DMS53 (cell line): ENCODE data around the gene BCAS3.
"Not testable (repeated sequence)": the region's sequence is repeated elsewhere in the genome, so short reads cannot be mapped to it uniquely, and the experiment has no call there.

Experiments
- DNase-seq: peaks from one replicate; lab custom pipeline; 2025; lab: John Stamatoyannopoulos, UW

Gene BCAS3

GRCh38 chr17:61338000-61338798 is 660.5 kb downstream of the BCAS3 start:
- DNase-seq, result peak; percentile 36

- no peak for DNase-seq
Measured at GRCh38 chr17:61338874-61339478, 661.3 kb downstream of the BCAS3 start.

- DNase-seq, result no peak
Measured at GRCh38 chr17:61340431-61341209, 663.0 kb downstream of the BCAS3 start.

- no peak for DNase-seq
Measured at GRCh38 chr17:61343576-61343975, 665.9 kb downstream of the BCAS3 start.

- DNase-seq, result no peak
Measured at GRCh38 chr17:61345061-61345460, 667.4 kb downstream of the BCAS3 start.

- no peak for DNase-seq
Measured at GRCh38 chr17:61345825-61346666, 668.4 kb downstream of the BCAS3 start.

GRCh38 chr17:61349350-61349749 is 671.7 kb downstream of the BCAS3 start:
- DNase-seq, result no peak

GRCh38 chr17:61351745-61352407 is 674.2 kb downstream of the BCAS3 start:
- DNase-seq, result no peak

GRCh38 chr17:61352408-61352770 is 674.7 kb downstream of the BCAS3 start:
- DNase-seq, result no peak

GRCh38 chr17:61352781-61353491 is 675.3 kb downstream of the BCAS3 start:
- DNase-seq, result no peak

- DNase-seq, result no peak
Measured at GRCh38 chr17:61353615-61354014, 676.0 kb downstream of the BCAS3 start.

GRCh38 chr17:61354895-61355874 is 677.5 kb downstream of the BCAS3 start:
- DNase-seq, result no peak

GRCh38 chr17:61357061-61357460 is 679.4 kb downstream of the BCAS3 start:
- not testable (repeated sequence) for DNase-seq

- not testable (repeated sequence) for DNase-seq
Measured at GRCh38 chr17:61359513-61359912, 681.9 kb downstream of the BCAS3 start.

GRCh38 chr17:61360318-61360943 is 682.8 kb downstream of the BCAS3 start:
- no peak for DNase-seq

- no peak for DNase-seq
Measured at GRCh38 chr17:61361084-61361483, 683.4 kb downstream of the BCAS3 start.

- DNase-seq, result no peak
Measured at GRCh38 chr17:61362396-61362795, 684.7 kb downstream of the BCAS3 start.

GRCh38 chr17:61362852-61363600 is 685.4 kb downstream of the BCAS3 start:
- no peak for DNase-seq
